Gastroesophageal sphincter (tissue), 3 donors: ENCODE data around the gene WFDC10B.

ENCODE experiments used
- CTCF ChIP-seq, 4 experiments: fragments of 200-600 bp in 2 of 4; fragments of 450-650 bp in 2 of 4; sonication (generic) in 1 of 4; IDR thresholded peaks; one replicate each; pipeline ENCODE4 v1.5.1; 2017 to 2019; ENCODE audit warnings: antibody characterized with exemption in 4 of 4, mild to moderate bottlenecking in 2 of 4, moderate library complexity in 2 of 4
- EP300 ChIP-seq: sonication (generic); formaldehyde crosslinking; IDR thresholded peaks from one replicate; pipeline ENCODE4 v1.6.1; 2017; ENCODE audit warnings: antibody characterized with exemption, mild to moderate bottlenecking
- POLR2A ChIP-seq, 2 donors: fragments of 450-650 bp; IDR thresholded peaks; one replicate each; pipeline ENCODE4 v1.6.1; 2017; ENCODE audit warnings: antibody characterized with exemption in 2 of 2, mild to moderate bottlenecking in 2 of 2, moderate library complexity in 1 of 2
- POLR2AphosphoS5 ChIP-seq: sonication (generic); formaldehyde crosslinking; IDR thresholded peaks from one replicate; pipeline ENCODE4 v1.6.1; 2017; ENCODE audit warnings: antibody characterized with exemption

- no peak for TF ChIP-seq POLR2AphosphoS5
- TF ChIP-seq CTCF (IDR thresholded peaks at IDR 0.05), result no peak
- no peak for TF ChIP-seq POLR2A (IDR thresholded peaks at IDR 0.05)
- no peak for TF ChIP-seq EP300
These were observed 55.4 kb downstream of the WFDC10B start for GRCh38 chr20:45649312-45649863.
